ENCODE results near the gene MBD3.

Gene MBD3

GRCh38 chr19:1601613-1602064 lies 9.0 kb upstream of the MBD3 start:
- DNase-seq (ENCODE audit: extremely low read depth in 1 of 2, low read depth in 1 of 2), result no peak

GRCh38 chr19:1599460-1599846 lies 6.8 kb upstream of the MBD3 start:
- no peak for DNase-seq (ENCODE audit: extremely low read depth in 1 of 2, low read depth in 1 of 2)

- DNase-seq (ENCODE audit: extremely low read depth in 1 of 2, low read depth in 1 of 2), result no peak
Observed at GRCh38 chr19:1598777-1599459, 6.3 kb upstream of the MBD3 start.

GRCh38 chr19:1593501-1593772 lies 772 bp upstream of the MBD3 start:
- DNase-seq (ENCODE audit: extremely low read depth in 1 of 2, low read depth in 1 of 2), result no peak

- DNase-seq (ENCODE audit: extremely low read depth in 1 of 2, low read depth in 1 of 2), result peak; percentile 44 to 73
Observed at GRCh38 chr19:1592024-1592754, 476 bp downstream of the MBD3 start.

GRCh38 chr19:1591421-1592023 lies 1.1 kb downstream of the MBD3 start:
- DNase-seq (ENCODE audit: extremely low read depth in 1 of 2, low read depth in 1 of 2), result no peak

GRCh38 chr19:1590641-1591397 lies 1.8 kb downstream of the MBD3 start:
- no peak for DNase-seq (ENCODE audit: extremely low read depth in 1 of 2, low read depth in 1 of 2)

- DNase-seq (ENCODE audit: extremely low read depth in 1 of 2, low read depth in 1 of 2), result no peak
Observed at GRCh38 chr19:1587872-1588271, 4.8 kb downstream of the MBD3 start.

GRCh38 chr19:1585243-1585580 lies 7.5 kb downstream of the MBD3 start:
- DNase-seq (ENCODE audit: extremely low read depth in 1 of 2, low read depth in 1 of 2), result no peak

GRCh38 chr19:1584500-1585242 lies 8.0 kb downstream of the MBD3 start:
- no peak for DNase-seq (ENCODE audit: extremely low read depth in 1 of 2, low read depth in 1 of 2)

GRCh38 chr19:1582201-1582600 lies 10.5 kb downstream of the MBD3 start:
- DNase-seq (ENCODE audit: extremely low read depth in 1 of 2, low read depth in 1 of 2), result no peak

- no peak for DNase-seq (ENCODE audit: extremely low read depth in 1 of 2, low read depth in 1 of 2)
Observed at GRCh38 chr19:1580957-1581356, 11.7 kb downstream of the MBD3 start.

- no peak for DNase-seq (ENCODE audit: extremely low read depth in 1 of 2, low read depth in 1 of 2)
Observed at GRCh38 chr19:1580382-1580781, 12.3 kb downstream of the MBD3 start.

- DNase-seq (ENCODE audit: extremely low read depth in 1 of 2, low read depth in 1 of 2), result no peak
Observed at GRCh38 chr19:1579222-1579621, 13.4 kb downstream of the MBD3 start.

GRCh38 chr19:1577929-1578618 lies 14.6 kb downstream of the MBD3 start:
- no peak for DNase-seq (ENCODE audit: extremely low read depth in 1 of 2, low read depth in 1 of 2)

- no peak for DNase-seq (ENCODE audit: extremely low read depth in 1 of 2, low read depth in 1 of 2)
Observed at GRCh38 chr19:1577090-1577928, 15.4 kb downstream of the MBD3 start.

GRCh38 chr19:1576242-1577089 lies 16.2 kb downstream of the MBD3 start:
- no peak for DNase-seq (ENCODE audit: extremely low read depth in 1 of 2, low read depth in 1 of 2)

GRCh38 chr19:1575323-1576241 lies 17.1 kb downstream of the MBD3 start:
- DNase-seq (ENCODE audit: extremely low read depth in 1 of 2, low read depth in 1 of 2), result no peak

Data from activated CD8-positive, alpha-beta memory T cell treated with anti-CD3 and anti-CD28 coated beads for 1 hour (primary cell).